ENCODE measurements around the gene PRDM7.
"Not testable (repeated sequence)": the region's sequence is repeated elsewhere in the genome, so short reads cannot be mapped to it uniquely, and the experiment has no call there.

The PRDM7 gene

DNA sequence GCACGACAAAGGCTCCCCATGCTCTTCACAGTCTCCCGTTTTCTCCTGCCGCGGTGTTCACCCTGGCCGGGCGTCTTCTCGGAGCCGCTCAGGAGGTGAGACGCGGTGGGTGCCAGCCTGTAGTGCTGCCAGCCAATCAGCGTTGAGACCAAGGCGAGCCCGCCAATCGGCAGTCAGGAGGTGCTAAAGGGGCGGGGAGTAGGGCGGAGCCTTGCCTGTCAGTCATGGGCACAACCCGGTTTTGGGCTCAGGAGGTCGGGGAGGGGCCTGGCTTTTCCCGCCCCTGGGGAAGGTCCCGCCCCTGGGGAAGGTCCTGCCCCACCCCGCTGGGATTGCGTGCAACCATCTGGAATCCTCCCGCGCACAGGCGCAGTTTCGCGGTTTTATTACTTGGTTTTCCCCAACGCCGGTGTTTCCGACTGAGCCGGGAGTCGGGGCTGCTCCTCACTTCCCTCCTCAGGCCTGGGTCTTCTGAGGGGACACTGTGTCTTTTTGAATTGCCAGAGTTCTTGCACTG is at the start of gene PRDM7:
Gene PRDM7 (minus strand): TSS at position 92 of the 517 bp plus-strand sequence. CDS start 1,421 bp downstream, outside the sequence.
- peak; percentile 93 for DNase-seq

- not testable (repeated sequence) for DNase-seq
These were observed 44.7 kb upstream of the PRDM7 start for GRCh38 chr16:90121846-90122245.

DNA sequence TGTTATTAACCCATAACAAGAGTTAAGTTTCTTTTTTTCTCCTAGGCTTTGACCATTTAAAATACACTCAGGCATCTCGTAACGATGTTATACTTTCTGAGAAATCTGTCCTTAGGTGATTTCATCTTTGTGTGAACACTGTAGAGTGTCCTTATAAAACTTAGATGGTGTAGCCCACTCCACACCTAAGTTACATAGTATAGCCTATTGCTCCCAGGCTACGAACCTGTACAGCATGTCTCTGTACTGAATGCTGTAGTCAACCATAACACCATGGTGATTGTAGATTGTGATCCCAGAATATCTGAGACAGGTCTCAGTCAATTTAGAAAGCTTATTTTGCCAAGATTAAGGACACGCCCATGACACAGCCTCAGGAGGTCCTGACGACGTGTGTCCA is 30.5 kb upstream of the PRDM7 start:
- DNase-seq, result not testable (repeated sequence)

- not testable (repeated sequence) for DNase-seq
These were observed 29.9 kb upstream of the PRDM7 start for GRCh38 chr16:90107060-90107459.

GRCh38 chr16:90106271-90106670 is 29.1 kb upstream of the PRDM7 start:
- not testable (repeated sequence) for DNase-seq

DNA sequence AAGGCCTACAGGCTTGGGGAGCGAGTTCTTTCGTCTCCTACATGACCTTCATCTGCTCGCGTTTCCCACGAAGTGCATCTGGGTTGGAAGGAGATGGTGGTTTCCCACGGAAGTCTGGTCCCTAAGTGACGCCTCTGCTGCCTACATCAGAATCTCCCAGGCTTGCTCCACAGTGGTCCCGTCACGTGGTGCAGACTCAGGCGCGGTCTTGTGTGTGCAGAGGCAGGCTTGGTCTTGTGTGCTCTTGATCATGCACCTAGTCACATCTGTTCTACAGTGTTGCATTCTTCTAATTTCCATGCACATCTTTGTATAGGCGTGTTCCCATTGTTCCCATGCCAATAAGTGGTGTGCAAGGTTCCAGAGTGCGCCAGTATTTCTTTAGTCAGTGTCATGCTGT is 27.6 kb upstream of the PRDM7 start:
- DNase-seq, result not testable (repeated sequence)

GRCh38 chr16:90102086-90102884 is 25.2 kb upstream of the PRDM7 start:
- not testable (repeated sequence) for DNase-seq

DNA sequence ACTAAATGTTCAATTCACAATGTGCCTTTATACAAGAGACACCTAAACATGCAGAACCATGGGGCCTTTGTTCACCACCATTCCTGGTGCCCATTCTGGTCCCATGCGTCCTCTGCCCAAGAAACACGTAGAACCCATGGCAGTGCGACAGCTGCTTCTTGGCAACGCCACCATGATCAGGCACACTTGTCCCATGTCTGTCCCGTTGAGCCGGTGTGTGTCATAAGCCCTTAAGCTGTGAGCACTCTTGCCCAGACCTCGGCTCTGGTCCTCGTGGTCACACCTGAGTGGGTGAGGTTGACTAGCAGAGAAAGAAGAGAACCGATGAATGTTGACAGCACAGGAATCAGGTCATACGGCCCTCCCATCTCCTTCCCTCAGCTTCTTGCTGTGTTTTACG is 24.2 kb upstream of the PRDM7 start:
- DNase-seq, result not testable (repeated sequence)

- not testable (repeated sequence) for DNase-seq
These were observed 23.7 kb upstream of the PRDM7 start for GRCh38 chr16:90100790-90101189.

DNA sequence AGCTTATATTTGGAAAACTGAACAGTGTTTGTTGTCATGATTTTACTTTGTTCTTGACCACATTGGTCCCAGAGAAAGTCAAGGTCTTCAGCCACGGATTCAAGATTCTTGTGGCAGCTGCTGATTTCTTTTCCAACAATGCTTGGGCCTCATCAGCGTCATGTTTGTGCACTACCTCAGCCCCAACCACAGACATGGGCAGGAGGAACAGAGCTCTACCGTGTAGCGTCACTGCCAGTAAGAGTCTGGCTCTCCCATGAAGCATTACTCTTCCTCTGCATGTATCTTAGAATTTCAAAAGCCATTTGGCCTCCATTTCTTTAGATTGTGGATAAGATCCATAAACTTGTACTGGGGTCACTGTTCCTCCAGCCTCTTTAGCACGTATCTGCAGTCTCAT is 23.1 kb upstream of the PRDM7 start:
- DNase-seq, result not testable (repeated sequence)

- not testable (repeated sequence) for DNase-seq
These were observed 21.8 kb upstream of the PRDM7 start for GRCh38 chr16:90098936-90099335.

GRCh38 chr16:90097010-90097684 is 20.0 kb upstream of the PRDM7 start:
- not testable (repeated sequence) for DNase-seq

DNA sequence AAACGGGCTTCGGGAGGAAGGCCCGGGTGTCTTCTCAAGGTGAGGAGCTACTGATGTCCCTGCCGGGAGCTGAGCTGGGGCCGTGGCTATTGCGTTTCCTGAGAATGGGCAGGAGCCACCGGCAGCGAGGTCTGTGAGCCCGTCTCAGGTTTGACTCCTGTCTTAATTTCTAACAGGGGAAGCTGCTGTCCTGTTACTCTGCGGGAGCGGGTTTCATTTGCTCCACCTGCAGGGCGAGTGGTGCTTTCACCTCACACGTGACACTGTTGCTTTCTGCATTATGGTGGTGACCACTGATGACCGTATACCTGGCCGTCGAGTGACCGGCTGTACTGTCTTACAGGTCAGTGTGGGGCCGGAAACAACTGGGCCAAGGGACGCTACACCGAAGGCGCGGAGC is 17.7 kb upstream of the PRDM7 start:
- not testable (repeated sequence) for DNase-seq

- DNase-seq, result not testable (repeated sequence)
These were observed 17.2 kb upstream of the PRDM7 start for GRCh38 chr16:90094296-90094695.

DNA sequence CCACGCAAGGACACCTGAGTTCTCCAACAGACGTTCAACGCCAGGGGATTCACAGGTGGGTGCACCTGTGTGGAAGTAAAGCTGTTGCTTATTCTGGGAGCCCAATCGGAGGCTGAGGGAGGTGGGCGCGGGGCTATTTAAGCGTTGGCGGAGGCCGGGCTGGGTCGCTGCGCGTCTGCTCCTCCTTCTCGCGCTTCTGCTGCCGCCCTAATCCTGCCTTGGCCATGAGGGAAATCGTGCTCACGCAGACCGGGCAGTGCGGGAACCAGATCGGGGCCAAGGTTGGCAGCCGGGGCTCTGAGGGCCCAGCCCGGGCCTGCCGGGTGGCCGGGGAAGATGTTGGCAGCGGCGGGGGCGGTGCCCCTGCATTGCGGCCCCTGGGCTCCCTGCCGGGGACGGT is 16.7 kb upstream of the PRDM7 start:
- DNase-seq, result not testable (repeated sequence)

- DNase-seq, result peak; percentile 2
These were observed 15.7 kb upstream of the PRDM7 start for GRCh38 chr16:90092781-90093180.

DNA sequence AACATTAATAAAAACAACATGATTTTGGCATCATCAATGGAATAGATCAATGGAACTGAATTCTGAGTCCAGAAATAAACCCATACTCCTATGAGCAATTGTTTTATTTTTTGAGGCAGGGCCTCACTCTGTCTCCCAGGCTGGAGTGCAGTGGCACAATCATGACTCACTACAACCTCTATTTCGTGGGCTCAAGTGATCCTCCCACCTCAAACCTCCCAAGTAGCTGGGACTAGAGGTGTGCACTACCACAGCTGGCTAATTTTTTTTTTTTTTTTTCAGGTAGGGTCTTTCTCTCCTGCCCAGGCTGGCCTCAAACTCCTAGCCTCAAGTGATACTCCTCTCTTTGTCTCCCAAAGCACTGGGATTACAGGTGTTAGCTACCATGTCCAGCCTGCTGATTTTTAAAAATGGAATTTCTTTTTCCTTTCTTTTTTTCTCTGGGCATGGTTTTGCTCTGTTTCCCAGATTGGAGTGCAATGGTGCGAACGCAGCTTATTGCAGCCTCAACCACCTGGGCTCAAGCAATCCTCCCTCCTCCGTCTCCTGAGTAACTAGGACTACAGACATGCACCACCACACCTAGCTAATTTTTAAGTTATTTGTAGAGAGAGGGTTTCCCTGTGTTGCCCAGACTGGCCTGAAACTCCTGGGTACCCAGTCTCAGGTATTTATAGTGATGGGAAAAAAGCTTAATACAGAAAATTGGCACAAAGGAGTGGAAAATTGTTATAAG is 7.3 kb upstream of the PRDM7 start:
- no peak for DNase-seq

- no peak for DNase-seq
These were observed 6.0 kb upstream of the PRDM7 start for GRCh38 chr16:90083139-90083538.

DNA sequence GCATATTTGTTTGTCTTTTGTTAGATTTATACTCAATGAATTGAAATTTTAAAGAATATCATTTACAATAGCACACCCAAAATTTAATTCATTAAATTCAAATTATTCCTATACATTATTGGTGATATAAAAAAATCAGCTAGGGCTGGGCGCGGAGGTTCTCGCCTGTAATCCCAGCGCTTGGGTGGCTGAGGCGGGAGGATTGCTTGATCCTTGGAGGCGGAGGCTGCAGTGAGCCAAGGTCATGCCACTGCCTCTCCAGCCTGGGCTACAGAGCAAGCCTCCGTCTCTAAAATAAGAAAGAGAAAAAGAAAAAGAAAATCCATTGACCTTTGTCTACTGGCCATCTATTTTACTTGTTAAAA is 4.5 kb upstream of the PRDM7 start:
- DNase-seq, result no peak

DNA sequence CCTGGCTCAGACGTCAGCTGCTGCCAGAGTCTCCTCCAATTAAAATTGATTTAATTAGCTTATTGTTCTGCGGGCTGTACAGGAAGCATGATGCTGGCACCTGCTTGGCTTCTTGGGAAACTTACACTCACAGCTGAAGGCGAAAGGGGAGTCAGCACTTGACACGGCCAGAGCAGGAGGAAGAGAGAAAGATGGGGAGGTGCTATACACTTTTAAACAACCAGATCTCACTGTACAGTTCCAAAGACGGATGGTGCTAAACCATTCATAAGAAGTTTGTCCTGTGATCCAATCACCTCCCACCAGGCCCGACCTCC is 1.4 kb upstream of the PRDM7 start:
- no peak for DNase-seq

DNA sequence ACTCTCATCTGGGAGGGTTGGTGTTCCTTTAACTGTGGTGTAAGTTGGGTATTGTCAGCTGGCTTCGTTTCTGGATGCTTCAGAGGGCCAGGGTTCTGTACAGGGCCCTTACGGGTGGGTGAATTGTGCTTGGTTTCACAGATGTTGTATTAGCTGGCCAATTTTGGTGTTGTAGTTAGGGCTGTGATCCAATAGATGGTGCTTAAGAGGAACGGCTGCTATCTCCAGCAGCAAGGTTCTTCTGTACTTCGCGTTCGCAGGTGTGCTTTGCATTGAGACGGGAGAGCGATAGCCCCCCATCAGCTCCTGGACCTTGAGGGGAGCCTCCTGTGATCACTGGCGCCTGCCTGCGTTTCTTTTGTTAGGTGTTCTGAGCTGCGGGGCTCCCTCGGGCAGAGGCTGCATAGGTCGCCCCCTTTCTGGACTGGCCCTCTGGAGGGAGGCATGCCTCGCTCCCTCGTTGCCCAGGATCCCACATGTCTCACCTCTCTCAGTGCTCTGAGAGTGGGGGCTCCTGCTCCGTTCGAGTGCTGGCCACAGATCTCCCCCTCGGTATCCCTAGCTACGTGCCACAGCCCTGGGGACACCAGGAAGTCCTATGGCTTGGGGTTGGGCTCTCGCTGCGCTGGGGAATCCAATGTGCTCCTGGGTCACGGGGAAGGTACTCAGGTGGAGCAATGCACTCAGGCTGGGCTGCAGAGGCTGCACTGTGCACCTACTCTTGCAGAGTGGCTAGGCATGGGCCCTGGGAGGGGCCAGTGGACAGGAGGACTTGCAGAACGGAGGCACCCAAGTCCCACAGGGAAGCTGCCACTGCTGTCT is 837 bp upstream of the PRDM7 start:
- peak; percentile 46 for DNase-seq

DNA sequence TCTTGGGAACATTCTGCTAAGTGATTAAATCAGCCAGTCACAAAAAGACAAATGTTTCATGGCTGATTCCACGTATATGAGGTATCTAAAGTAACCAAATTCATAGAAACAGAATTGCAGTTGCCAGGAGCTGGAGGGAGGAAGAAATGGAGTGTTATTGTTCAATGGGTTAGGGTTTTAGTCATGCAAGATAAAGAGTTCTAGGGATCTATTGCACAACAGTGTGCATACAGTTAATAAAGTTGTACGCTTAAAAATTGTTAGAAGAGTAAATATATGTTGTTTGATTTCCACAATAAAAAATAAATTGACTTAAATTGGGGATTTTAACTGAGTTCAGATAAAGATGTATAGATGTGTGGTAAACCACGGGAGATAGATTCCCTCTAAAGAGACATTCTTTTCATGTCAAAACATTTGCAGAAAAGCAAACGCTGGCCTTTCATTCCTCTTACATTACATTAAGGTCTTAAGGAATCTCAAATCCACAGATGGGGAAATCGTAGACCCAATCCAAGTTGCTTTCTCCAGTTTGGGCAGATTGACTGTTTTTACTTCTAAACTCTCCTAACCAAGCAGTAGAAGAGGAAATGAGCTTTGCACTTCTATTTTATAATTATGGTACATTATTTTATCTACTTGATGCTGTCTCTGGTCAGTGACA is 4.6 kb downstream of the PRDM7 start:
- DNase-seq, result no peak

Data from kidney glomerular epithelial cell (primary cell).